ENCODE measurements around the gene PPIL1.
A peak's percentile ranks its signal among the peaks of the same experiment; 100 is the strongest.
"Not testable (repeated sequence)": the region's sequence is repeated elsewhere in the genome, so short reads cannot be mapped to it uniquely, and the experiment has no call there.

The PPIL1 gene

GRCh38 chr6:36874443-36875249 is at the start of gene PPIL1:
Gene PPIL1 (minus strand): TSS chr6:36874803. CDS start chr6:36874772, 31 bp downstream.
- peak; percentile 89 for DNase-seq (ENCODE audit: low spot score)

- no peak for DNase-seq (ENCODE audit: low spot score)
These were observed 49.5 kb upstream of the PPIL1 start for GRCh38 chr6:36924131-36924530.

DNA sequence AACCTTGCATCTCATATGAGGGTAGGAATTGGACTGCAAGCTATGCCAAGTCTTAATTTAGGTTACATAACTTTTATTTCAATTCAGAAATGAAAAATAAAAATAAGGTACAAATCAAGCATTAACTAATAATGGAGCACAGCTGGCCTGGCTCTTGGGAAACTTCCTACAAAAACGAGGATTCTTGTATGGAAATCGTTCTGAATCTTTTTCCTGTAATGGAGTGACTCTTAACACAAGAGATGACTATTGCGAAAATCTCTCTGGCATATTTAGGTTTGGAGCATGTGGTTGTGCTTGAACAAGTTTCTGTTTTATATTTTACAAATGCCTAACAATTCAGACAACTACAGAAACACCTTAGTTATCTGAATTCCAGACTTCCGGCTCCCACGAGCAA is 45.9 kb upstream of the PPIL1 start:
- DNase-seq (ENCODE audit: low spot score) = no peak

DNA sequence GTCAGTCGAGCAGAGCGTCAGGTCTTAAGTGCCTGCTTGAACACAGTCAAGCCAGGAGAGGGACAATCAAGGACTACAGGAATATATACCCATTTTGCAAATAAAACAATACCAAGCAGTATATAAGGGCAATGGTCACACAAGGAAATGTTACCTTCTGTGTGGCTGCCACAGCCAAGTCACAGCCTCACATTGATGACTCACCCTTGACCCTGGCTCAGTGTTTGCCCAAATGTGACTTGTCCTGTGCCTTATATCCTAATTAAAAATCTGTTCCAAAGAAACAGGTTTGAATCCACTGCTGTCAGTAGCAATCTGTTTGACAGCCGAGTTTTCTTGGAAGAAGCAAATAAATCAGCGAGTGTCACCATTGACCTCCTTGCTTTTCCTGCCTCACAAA is 45.4 kb upstream of the PPIL1 start:
- DNase-seq (ENCODE audit: low spot score) = no peak

DNA sequence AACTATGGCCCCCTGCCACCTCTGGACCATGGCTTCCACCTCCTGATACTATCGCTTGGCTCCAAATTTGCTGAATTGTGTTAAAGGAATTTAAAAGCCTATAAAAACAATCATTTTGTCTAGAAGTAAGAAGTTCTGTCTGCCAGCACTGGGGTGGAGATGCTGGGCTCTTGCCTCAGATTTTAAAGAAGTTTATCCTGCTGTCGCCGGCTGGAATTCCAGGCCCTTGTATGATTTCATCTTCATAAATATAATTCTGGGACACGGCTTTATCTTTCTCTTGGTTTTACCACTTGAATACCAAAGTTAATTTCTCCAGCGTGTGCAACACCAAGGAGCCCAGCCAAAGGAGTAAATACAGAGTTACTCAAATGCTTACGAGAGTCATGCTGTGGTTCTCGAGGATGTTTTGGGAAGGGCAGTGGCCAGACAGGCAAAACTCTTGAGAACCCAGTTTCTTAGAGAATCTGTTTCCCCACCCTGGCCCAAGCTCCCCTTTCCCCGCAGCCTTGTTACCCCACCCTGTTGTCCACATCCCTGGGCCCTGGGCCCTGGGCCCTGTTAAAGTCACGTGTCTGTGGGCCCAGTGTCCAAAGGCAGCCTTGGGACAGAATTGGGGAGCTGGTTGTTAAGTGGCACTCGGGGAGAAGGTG is 43.1 kb upstream of the PPIL1 start:
- DNase-seq (ENCODE audit: low spot score) = no peak

DNA sequence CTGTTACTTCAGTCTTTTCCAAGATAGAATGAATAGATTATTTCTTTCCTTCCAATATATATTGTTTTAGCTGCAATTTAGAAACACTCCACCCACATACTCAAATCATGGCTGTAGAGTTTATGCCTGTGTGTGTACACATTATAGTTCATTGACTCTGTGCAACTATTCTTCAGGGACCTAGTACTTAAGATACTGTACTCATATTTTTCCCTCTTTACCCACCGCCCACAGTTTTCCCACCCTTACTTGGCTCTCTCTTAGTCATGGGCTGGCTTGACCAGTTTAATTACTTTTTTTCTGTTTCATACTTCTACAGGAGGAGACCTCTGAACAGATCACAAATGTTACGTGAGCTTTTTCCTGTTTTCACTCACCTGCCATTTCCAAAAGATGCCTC is 41.5 kb upstream of the PPIL1 start:
- DNase-seq (ENCODE audit: low spot score) = no peak

GRCh38 chr6:36915599-36915998 is 41.0 kb upstream of the PPIL1 start:
- no peak for DNase-seq (ENCODE audit: low spot score)

DNA sequence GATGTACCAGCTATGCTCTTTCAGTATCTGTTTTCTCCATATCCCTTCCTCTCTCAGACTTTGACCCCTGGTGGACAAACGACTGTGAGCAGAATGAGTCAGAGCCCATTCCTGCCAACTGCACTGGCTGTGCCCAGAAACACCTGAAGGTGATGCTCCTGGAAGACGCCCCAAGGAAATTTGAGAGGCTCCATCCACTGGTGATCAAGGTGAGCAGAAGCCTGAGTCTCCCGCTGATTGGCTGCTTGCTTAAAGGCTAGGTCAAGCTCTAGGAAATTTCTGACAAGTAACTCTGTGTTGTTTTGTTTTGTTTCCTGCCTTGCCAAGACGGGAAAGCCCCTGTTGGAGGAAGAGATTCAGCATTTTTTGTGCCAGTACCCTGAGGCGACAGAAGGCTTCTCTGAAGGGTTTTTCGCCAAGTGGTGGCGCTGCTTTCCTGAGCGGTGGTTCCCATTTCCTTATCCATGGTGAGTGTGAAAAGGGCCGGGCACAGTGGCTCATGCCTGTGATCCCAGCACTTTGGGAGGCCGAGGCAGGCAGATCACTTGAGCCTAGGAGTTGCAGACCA is 39.7 kb upstream of the PPIL1 start:
- peak; percentile 64 for DNase-seq (ENCODE audit: low spot score)

- DNase-seq (ENCODE audit: low spot score) = no peak
These were observed 38.5 kb upstream of the PPIL1 start for GRCh38 chr6:36913082-36913481.

DNA sequence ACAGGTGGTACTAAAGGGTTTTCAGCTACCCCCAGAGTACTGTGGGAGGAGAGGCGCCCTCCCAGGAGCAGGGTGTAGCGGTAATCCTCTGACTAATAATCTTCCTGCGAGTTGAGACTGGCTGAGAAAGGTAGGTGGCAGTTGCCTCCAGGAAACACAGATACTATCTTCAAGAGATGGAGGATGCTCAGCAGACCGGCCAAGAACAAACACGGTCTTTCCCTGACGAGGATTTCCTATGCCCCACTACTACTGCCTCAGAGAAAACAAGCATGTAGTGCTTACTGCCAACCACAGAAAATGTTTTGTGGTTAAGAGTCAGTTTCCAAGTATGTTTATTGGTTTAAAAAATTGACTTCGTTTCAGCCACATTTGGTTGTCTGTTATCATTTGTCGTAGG is 38.0 kb upstream of the PPIL1 start:
- peak; percentile 87 for DNase-seq (ENCODE audit: low spot score)

DNA sequence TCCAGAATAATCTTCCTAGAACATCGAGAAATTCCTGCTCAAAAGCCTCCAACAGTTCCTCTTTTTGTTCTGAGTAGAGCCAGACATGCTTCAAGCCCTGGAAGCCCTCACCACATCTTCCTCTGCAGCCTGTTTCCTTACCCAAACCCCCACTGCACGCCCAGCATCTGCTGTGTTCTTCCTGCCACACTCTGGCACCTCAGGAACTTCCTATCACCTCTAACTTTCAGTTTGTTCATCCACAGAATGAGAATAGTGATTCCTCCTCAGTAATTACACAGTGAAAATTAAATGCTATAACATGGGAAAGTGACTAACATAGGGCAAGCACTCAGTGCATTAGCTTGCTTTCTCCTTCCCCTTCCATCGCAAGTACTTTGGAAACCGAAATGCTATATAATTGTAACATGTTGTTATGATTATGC is 37.4 kb upstream of the PPIL1 start:
- peak; percentile 31 for DNase-seq (ENCODE audit: low spot score)

DNA sequence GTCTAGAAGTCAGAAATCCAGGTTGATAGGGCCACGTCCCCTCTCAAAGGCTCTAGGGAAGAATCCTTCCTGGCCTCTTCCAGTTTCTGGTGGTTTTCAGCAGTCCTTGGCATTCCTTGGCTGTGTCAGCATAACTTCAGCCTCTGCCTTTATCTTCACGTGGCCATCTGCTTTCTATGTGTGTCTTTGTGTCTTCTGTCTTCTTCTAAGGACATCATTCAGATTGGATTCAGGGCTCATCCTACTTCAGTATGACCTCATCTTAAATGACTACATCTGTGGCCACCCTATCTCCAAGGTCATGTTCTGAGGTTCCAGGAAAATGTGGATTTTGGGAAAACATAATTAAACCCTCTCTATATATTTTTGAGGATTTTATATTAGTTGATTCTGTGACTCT is 34.1 kb upstream of the PPIL1 start:
- no peak for DNase-seq (ENCODE audit: low spot score)

- DNase-seq (ENCODE audit: low spot score) = no peak
These were observed 33.2 kb upstream of the PPIL1 start for GRCh38 chr6:36907781-36908180.

DNA sequence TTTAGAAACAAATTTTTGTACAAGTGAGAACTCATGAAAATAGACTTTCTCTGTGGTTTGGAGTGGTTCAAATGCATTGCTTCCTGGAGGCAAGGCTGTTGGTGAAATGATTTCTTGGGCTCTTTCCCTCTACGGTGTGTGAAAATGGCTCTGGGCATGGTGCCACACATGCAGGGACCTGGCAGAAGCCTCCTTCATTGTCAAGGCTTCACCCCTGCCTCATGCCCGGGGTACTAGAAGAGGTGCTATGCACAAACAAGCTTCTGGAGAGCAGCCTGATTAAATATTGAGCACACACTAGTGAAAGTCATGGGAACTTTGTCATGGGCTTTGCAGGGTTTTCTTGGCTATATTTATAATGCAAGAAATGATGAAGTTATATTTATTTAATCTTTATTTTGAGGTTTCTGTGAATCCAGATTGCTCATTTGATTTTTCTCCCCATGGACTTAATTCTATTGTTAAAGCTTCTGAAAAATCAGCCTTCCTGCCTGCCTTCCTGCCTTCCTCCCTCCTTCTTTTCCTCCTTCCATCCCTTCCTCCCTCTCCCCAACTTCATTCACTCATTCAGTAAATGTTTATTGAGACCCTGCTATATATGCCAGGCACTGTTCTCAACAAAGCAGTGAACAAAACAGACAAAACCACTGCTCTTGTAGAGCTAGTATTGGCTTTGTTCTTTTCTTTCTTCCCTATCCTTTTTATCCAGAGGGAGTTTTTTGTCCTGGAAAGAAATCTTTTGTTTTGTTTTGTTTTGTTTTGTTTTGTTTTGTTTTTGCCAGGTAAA is 32.1 kb upstream of the PPIL1 start:
- DNase-seq (ENCODE audit: low spot score) = no peak

GRCh38 chr6:36904851-36905393 is 30.3 kb upstream of the PPIL1 start:
- DNase-seq (ENCODE audit: low spot score) = no peak

GRCh38 chr6:36904114-36904513 is 29.5 kb upstream of the PPIL1 start:
- DNase-seq (ENCODE audit: low spot score) = no peak

- peak; percentile 19 for DNase-seq (ENCODE audit: low spot score)
These were observed 23.0 kb upstream of the PPIL1 start for GRCh38 chr6:36897609-36898008.

DNA sequence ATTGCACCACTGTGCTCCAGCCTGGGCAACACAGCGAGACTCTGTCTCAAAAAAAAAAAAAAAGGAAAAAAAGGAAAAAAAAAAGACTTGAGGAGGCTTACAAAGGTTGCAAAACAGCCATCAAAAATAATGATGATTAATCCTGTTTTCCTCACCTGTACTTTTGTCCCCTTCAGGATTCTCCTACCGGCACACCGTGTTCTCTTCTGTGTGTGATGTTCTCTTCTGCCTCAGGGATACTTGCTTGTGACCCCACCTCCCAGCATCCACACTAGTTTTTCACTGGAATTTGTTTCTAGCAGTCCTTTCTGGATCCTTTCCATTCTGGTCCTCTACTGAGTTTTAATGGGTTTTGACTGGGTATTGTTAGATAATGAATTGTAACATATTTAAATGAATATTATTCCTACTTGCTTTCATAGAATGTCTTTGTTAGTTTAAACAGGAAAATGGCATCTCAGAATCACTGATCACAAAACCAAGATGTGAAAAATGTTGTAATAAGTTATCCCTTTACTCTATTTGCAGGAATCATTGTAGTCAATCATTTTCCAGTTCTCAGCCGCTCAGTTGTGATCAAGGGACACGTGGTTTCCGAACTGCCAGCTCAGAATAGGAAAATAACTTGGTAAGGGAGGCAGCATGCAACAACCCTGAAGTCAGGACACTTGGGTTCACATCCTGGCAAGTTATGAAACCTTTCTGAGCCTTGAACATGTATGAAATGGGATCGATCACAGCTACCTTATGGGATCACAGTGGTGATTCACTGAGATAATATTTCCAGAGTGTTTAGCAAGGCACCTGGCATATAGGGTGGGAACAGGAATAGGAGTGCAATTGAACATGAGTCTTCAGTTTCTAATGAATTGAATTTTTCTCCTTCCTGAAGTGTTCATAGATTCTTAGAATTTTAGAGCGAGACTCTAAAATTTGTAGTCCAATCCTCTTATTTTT is 19.7 kb upstream of the PPIL1 start:
- DNase-seq (ENCODE audit: low spot score) = no peak

DNA sequence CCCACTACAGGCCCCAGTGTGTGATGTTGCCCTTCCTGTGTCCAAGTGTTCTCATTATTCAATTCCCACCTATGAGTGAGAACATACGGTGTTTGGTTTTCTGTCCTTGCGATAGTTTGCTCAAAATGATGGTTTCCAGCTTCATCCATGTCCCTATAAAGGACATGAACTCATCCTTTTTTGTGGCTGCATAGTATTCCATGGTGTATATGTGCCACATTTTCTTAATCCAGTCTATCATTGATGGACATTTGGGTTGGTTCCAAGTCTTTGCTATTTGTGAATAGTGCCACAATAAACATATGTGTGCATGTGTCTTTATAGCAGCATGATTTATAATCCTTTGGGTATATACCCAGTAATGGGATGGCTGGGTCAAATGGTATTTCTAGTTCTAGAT is 16.6 kb upstream of the PPIL1 start:
- not testable (repeated sequence) for DNase-seq (ENCODE audit: low spot score)

DNA sequence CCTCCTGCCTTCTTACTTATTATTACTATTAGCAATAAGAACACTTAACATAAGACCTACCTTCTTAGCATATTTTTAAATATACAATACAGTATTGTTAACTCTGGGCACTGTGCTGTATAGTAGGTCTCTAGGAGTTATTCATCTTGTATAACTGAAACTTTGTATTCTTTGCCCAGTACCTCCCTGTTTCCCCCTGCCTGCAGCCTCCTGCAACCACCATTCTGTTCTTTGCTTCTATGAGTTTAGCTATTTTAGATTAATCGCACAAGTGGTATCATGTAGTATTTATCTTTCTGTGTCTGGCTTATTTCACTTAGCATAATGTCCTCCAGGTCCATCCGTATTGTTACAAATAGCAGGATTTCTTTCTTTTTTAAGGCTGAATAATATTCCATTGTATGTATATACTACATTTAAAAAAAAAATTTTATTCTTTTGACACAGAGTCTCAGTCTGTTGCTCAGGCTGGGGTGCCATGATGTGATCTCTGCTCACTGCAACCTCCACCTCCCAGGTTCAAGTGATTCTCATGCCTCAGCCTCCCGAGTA is 15.6 kb upstream of the PPIL1 start:
- DNase-seq (ENCODE audit: low spot score) = no peak

All from CD4-positive, alpha-beta T cell treated with Interleukin-15 for 4 hours (primary cell).